C4-2B (cell line): ENCODE results near the gene DCTN4.

Experiments used
- ZFX ChIP-seq: fragments of 450-650 bp; IDR thresholded peaks from 2 replicates; pipeline ENCODE4 v1.6.1; 2017
- TF ChIP-seq, protein P1 (sequence below): fragments of 450-650 bp; conservative IDR thresholded peaks from 2 replicates; pipeline ENCODE4 v1.5.1; 2017; ENCODE audit warnings: mild to moderate bottlenecking

- TF ChIP-seq, protein P1, sequence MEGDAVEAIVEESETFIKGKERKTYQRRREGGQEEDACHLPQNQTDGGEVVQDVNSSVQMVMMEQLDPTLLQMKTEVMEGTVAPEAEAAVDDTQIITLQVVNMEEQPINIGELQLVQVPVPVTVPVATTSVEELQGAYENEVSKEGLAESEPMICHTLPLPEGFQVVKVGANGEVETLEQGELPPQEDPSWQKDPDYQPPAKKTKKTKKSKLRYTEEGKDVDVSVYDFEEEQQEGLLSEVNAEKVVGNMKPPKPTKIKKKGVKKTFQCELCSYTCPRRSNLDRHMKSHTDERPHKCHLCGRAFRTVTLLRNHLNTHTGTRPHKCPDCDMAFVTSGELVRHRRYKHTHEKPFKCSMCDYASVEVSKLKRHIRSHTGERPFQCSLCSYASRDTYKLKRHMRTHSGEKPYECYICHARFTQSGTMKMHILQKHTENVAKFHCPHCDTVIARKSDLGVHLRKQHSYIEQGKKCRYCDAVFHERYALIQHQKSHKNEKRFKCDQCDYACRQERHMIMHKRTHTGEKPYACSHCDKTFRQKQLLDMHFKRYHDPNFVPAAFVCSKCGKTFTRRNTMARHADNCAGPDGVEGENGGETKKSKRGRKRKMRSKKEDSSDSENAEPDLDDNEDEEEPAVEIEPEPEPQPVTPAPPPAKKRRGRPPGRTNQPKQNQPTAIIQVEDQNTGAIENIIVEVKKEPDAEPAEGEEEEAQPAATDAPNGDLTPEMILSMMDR = peak; percentile 47
- TF ChIP-seq ZFX = no peak
Observed at GRCh38 chr5:150710165-150710564, 48.7 kb downstream of the DCTN4 start.
